Measurements from ENCODE around the gene SNPH. TPM values are rescaled to one million over a fixed set of nuclear protein-coding genes. Genes with fewer than 3 reads are reported as not detected.

The SNPH gene
- total and polyA plus RNA-seq, 2 donors from 2014 or later = 3.1 TPM

DNA sequence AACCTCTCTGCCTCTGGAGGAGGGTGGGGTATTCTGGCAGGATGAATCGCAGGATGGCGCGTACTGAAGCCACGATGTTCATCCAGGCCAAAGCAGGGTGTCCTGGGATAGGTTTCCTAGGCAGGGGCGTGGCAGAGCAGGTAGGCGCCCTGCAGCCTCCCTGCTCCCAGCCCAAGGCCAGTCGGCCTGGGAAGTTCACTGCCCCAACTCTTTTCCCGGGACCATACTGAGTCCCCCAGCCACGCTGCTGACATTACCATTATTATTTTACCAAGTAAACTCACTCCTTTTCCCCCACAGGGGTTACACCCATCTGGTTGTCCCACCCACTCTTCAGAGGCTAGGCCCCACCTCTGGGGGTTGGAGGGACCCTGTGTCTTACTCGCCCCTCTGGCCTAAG lies 41.1 kb downstream of the SNPH start:
- TF ChIP-seq CTCF (IDR thresholded peaks at IDR 0.05; ENCODE audit: borderline replicate concordance, extremely low read depth, insufficient read depth) = no peak
- Histone ChIP-seq H3K9ac (ENCODE audit: low read length in 3 of 3) (no peak overlapping the region), H3K27ac (ENCODE audit: low read depth in 2 of 2, low read length in 2 of 2) (no peak overlapping the region), H3K4me1 (ENCODE audit: control insufficient read depth in 2 of 3, insufficient read depth in 2 of 3, low read depth in 1 of 3, low read length in 3 of 3) (no peaks in the 10 kb centered on the region), H3K4me3 (ENCODE audit: low read length in 3 of 3) (no peak overlapping the region), H3K27me3 (ENCODE audit: control insufficient read depth, insufficient read depth, low read length) (no peaks in the 10 kb centered on the region), H3K36me3 (ENCODE audit: control insufficient read depth in 2 of 3, insufficient read depth in 3 of 3, low read length in 3 of 3) (no peaks in the 10 kb centered on the region), H3K9me3 (ENCODE audit: control insufficient read depth in 2 of 3, insufficient read depth in 1 of 3, low read length in 3 of 3) (no peaks in the 10 kb centered on the region)
- no peak for DNase-seq
- FAIRE-seq = no peak
- intact Hi-C loops (cut with DNase I) = no loop called here

- intact Hi-C loops (cut with DNase I) = no loop called here
- FAIRE-seq = no peak
Observed at GRCh38 chr20:1307571-1307971, 41.5 kb downstream of the SNPH start.

DNA sequence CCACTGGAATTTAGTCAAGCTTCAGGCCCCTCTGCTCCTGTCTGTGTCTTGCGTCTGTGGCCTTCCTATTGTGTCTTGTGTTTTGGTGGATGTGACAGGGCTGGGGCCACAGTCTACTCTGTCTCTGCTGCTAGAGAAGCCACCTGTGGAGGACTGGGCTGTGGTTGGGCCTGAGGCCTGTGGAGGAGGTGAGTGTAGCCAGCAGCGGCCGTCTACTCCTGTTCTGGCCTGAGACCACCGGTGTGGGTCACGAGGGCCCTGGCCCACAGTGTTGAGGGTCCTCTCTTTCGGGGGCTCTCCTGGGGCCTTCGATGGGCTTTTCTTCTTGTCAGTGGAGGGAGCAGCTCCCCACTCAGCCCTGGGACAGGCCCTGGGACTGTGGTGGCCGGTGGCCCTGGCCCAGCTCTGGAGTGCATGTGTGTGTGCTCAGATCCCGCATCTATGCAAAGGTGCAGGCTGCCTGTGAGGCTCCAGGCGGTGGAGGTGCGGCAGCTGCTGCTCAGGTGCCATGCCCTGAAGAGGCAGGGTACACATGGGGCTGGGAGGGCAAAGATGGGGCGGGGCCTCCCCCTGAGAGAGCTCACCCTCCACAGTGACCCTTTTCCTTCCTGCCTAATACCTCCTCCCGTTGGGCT lies 42.1 kb downstream of the SNPH start:
- Histone ChIP-seq H3K9me3 (ENCODE audit: control insufficient read depth in 2 of 3, insufficient read depth in 1 of 3, low read length in 3 of 3) (no peaks in the 10 kb centered on the region), H3K36me3 (ENCODE audit: control insufficient read depth in 2 of 3, insufficient read depth in 3 of 3, low read length in 3 of 3) (no peaks in the 10 kb centered on the region), H3K4me1 (ENCODE audit: control insufficient read depth in 2 of 3, insufficient read depth in 2 of 3, low read depth in 1 of 3, low read length in 3 of 3) (no peaks in the 10 kb centered on the region), H3K9ac (ENCODE audit: low read length in 3 of 3) (no peak overlapping the region), H3K27me3 (ENCODE audit: control insufficient read depth, insufficient read depth, low read length) (no peaks in the 10 kb centered on the region), H3K4me3 (ENCODE audit: low read length in 3 of 3) (no peak overlapping the region), H3K27ac (ENCODE audit: low read depth in 2 of 2, low read length in 2 of 2) (no peak overlapping the region)
- intact Hi-C loops (cut with DNase I) = no loop called here
- DNase-seq (peak in 1 of 5 donors; percentile 62), FAIRE-seq (no peak)
- TF ChIP-seq CTCF (IDR thresholded peaks at IDR 0.05; ENCODE audit: borderline replicate concordance, extremely low read depth, insufficient read depth) = no peak

More at GRCh38 chr20:1307571-1307971, 41.5 kb downstream of the SNPH start:
- H3K9ac ChIP-seq (ENCODE audit: low read length in 3 of 3) = no peak overlapping the region
- no peaks in the 10 kb centered on the region for H3K9me3 ChIP-seq (ENCODE audit: control insufficient read depth in 2 of 3, insufficient read depth in 1 of 3, low read length in 3 of 3)
- H3K27ac ChIP-seq (ENCODE audit: low read depth in 2 of 2, low read length in 2 of 2) = no peak overlapping the region
- no peaks in the 10 kb centered on the region for H3K36me3 ChIP-seq (ENCODE audit: control insufficient read depth in 2 of 3, insufficient read depth in 3 of 3, low read length in 3 of 3)
- TF ChIP-seq CTCF (IDR thresholded peaks at IDR 0.05; ENCODE audit: borderline replicate concordance, extremely low read depth, insufficient read depth) = no peak
- no peak overlapping the region for H3K4me3 ChIP-seq (ENCODE audit: low read length in 3 of 3)
- DNase-seq = peak in 1 of 5 donors; percentile 51
- no peaks in the 10 kb centered on the region for H3K4me1 ChIP-seq (ENCODE audit: control insufficient read depth in 2 of 3, insufficient read depth in 2 of 3, low read depth in 1 of 3, low read length in 3 of 3)
- no peaks in the 10 kb centered on the region for H3K27me3 ChIP-seq (ENCODE audit: control insufficient read depth, insufficient read depth, low read length)

- Histone ChIP-seq H3K4me1 (ENCODE audit: control insufficient read depth in 2 of 3, insufficient read depth in 2 of 3, low read depth in 1 of 3, low read length in 3 of 3) (no peaks in the 10 kb centered on the region), H3K36me3 (ENCODE audit: control insufficient read depth in 2 of 3, insufficient read depth in 3 of 3, low read length in 3 of 3) (no peaks in the 10 kb centered on the region), H3K4me3 (ENCODE audit: low read length in 3 of 3) (no peak overlapping the region), H3K27ac (ENCODE audit: low read depth in 2 of 2, low read length in 2 of 2) (no peak overlapping the region), H3K9me3 (ENCODE audit: control insufficient read depth in 2 of 3, insufficient read depth in 1 of 3, low read length in 3 of 3) (no peaks in the 10 kb centered on the region), H3K9ac (ENCODE audit: low read length in 3 of 3) (no peak overlapping the region), H3K27me3 (ENCODE audit: control insufficient read depth, insufficient read depth, low read length) (no peaks in the 10 kb centered on the region)
- FAIRE-seq = no peak
- peak in 1 of 5 donors; percentile 41 for DNase-seq
- TF ChIP-seq CTCF (IDR thresholded peaks at IDR 0.05; ENCODE audit: borderline replicate concordance, extremely low read depth, insufficient read depth) = no peak
- intact Hi-C loops (cut with DNase I) = no loop called here
Observed at GRCh38 chr20:1308702-1309095, 42.6 kb downstream of the SNPH start.
